RPMI8226 (cell line): ENCODE measurements around the gene TMOD1.

Experiments
- DNase-seq: peaks from one replicate; pipeline ENCODE4 v3.0.0-alpha.2; 2015

Gene TMOD1

GRCh38 chr9:97518166-97518908 lies 16.9 kb downstream of the TMOD1 start:
- no peak for DNase-seq

- DNase-seq, result no peak
Measured at GRCh38 chr9:97518909-97519307, 17.4 kb downstream of the TMOD1 start.

DNA sequence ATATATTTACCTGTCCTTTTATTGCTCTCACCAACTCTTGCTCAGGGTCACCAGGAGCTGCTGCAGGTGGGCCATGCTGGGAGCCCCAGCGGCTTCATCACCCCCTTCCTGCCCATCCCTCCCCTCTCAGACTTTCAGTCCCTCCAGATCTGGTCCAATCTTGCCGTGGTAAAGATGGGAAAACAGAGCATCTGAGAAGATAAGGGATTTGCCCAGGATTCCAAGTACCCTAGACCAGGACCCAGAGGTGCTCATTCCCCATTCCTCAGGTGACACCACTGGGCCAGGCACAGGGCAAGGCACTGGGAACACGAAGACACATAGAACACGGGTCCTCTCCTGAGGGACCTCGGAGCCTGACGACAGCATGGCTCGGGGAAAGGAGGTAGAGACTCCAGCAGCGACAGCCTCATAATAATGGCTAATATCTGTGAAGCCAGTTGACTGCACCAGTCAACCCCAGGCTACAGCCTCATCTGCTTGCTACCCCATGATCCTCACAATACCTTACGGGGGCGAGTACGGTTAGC lies 18.0 kb downstream of the TMOD1 start:
- no peak for DNase-seq

GRCh38 chr9:97521576-97522333 lies 20.3 kb downstream of the TMOD1 start:
- DNase-seq, result no peak

- DNase-seq, result no peak
Measured at GRCh38 chr9:97524424-97524823, 23.0 kb downstream of the TMOD1 start.

GRCh38 chr9:97525451-97525850 lies 24.0 kb downstream of the TMOD1 start:
- no peak for DNase-seq

GRCh38 chr9:97526895-97527575 lies 25.6 kb downstream of the TMOD1 start:
- DNase-seq, result no peak

DNA sequence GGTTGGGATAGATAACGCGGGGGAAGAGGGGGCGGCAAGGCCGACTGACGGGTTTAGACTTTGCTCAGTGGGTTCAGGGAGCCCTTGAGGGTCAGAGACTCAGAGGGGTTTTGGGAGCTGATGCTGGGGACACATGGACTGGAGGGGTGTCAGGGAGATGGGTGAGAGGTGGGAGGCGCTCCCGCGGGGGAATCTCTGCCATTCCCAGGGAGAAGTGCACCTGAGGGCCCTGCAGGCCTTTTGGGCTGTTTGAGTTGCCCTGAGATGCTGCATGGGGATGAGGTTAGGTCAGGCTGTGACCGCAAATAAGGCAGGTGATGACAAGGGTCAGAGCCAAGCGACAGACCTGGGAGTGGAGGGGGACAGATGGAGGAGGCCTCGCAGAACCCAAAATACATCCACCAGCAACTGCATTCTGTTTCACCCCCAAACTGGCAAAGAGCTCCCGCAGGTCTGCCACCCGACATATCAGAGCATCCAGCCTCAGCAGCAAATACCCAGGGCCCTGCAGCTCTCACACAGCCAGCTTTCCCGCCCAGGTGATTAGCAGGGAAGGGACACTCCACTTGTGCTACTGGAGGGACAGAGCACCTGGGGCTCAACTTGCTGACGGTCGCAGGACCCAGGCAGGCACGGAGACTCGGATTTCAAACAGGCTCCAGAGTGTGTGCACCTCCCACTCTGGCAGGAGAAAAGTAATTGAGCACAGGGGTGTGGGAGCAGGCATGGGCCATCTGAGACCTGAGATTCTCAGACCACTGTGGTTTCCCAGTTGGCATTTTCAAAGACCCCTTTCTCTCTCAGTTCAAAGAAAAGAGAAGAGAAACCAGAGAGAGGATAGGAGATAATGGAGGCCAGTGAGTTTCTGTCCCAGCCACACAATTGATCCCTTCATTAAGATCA lies 26.4 kb downstream of the TMOD1 start:
- no peak for DNase-seq

- DNase-seq, result no peak
Measured at GRCh38 chr9:97528529-97529230, 27.2 kb downstream of the TMOD1 start.

DNA sequence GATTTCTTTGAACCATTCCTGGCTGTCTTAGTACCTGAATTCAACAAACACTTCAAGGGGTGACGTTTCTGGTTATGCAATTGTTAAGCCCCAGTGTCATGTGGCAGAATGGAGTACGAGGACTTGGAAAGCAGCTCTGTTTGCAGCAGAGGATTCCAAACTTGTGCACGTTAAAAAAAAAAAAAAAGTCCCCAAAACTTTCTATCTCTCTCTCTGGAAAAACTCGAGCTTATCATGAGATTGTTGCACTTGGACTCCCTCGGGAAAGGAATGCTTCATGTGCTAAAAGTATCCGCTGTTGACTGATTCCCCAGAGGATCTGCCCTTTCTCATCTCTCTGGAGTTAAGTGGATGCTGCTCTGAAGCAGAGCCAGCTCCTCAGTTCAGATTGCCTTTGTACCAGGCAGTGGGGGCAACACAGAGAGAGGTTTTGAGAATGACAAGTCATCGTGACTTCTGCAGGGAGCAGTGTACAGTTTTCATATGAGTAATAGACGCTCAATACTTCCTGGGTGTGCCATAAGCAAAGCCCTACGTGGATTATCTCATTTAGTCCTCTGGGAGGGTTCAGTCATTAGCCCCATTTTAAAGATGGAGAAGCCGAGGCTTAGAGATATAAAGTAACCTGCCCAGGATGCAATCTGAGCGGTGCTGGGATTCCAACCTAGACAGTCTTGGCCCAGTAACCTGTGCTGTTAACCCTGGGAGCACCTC lies 28.1 kb downstream of the TMOD1 start:
- no peak for DNase-seq

- DNase-seq, result no peak
Measured at GRCh38 chr9:97531888-97532376, 30.5 kb downstream of the TMOD1 start.

DNA sequence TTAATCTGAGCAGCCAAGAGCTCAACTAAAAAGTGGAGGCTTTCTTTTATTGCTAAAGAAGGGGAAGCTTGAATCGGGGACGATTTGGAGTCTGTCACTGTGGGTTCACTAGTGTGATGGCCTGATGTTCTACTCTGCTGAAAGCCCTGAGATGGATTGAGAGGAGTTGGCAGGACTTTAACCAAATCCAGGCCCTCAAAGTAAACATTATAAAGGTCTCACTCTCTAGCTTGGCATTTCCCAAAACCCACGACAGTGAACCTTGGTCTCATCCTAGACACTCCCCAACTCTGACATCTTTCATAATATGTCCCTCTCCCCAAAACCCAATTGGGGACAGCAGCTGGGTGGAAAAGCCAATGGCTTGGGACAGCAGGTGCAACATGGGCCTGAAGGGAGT lies 32.7 kb downstream of the TMOD1 start:
- no peak for DNase-seq

DNA sequence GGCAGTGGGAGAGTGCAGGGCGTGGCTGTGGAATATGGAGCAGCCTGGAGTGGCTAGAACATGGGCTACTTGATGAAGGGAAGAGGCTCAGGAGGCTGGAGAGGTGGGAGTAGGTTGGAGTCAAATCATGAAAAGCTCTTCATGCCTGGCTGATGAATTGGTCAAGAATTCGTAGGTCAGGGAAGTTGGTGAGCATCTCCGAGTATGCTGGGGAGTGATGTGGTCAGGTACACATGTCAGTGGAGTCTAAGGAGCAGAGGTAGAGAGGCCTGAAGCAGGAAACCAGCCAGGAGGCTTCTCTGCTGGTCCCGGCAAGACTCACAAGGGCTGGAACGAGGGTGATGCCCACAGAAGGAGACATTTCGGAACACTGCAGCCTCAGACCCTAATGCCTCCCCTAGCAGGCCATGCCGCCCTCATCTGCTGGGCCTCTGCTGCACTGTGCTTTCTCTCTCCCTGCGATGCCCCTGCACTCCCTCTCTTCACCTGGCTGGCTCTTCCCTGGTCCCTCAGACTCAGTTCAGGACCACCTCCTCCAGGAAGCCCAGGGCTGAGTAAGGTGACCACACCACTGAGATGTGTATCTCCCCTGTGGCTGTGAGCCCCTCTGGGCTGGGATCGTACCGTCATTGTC lies 33.6 kb downstream of the TMOD1 start:
- no peak for DNase-seq

GRCh38 chr9:97535771-97536170 lies 34.3 kb downstream of the TMOD1 start:
- DNase-seq, result no peak

DNA sequence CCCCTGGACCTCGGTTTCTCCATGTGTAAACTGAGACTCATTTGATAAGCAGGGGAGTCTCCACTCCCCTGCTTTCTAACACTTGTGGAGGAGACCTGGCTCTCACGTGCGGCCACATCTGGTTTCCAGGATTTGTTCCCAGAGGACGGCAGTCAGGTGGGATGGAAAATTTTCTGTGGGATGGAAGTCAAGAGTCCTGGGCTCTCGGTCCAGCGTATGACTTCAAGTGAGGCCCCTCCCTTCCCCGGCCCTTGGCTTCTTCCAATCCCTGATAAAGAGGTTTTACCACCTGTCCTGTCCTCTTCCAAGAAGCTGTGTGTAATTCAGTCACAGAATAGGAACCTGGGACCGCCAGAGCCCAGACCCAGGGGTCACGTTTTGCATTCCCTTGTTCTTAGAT lies 35.0 kb downstream of the TMOD1 start:
- no peak for DNase-seq

- DNase-seq, result no peak
Measured at GRCh38 chr9:97543561-97543960, 42.1 kb downstream of the TMOD1 start.

GRCh38 chr9:97545486-97545885 lies 44.0 kb downstream of the TMOD1 start:
- no peak for DNase-seq

- DNase-seq, result no peak
Measured at GRCh38 chr9:97547098-97547829, 45.8 kb downstream of the TMOD1 start.

DNA sequence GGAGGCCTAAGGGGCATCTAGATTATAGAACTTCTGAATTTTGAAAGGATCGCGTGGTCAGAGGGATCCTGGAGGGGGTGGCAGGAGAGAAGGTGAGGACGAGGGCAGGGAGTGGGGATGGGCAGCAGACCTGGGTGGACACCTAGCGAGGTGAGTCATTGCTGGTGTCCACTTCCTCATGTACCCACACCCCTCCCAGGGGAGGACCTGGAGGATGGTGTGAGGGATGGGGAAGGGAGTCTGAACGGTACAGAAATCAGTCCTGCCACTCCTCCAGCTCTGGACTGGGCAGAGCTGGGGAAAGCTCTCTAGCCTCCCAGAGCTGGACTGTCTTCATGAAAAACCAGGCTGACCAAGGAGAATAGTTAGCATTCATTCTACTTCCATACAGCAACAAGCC lies 46.9 kb downstream of the TMOD1 start:
- DNase-seq, result no peak
